Prostate gland (tissue), 2 donors: Measurements from ENCODE around the gene CGN.

Source experiments
- POLR2A ChIP-seq: fragments of 450-650 bp; IDR thresholded peaks from one replicate; pipeline ENCODE4 v1.6.1; 2016; ENCODE audit warnings: antibody characterized with exemption, mild to moderate bottlenecking
- POLR2AphosphoS5 ChIP-seq: sonication (generic); formaldehyde crosslinking; IDR thresholded peaks from one replicate; pipeline ENCODE4 v1.6.1; 2017; ENCODE audit warnings: antibody characterized with exemption
- TF ChIP-seq, protein P1 (sequence below), 4 experiments: fragments of 200-600 bp in 2 of 4; fragments of 450-650 bp in 2 of 4; sonication (generic) in 2 of 4; IDR thresholded peaks; 1 replicate in 3 of 4; 2 replicates in 1 of 4; pipeline ENCODE4 v1.5.1; 2016 to 2019; ENCODE audit warnings: antibody characterized with exemption in 4 of 4, mild to moderate bottlenecking in 2 of 4, moderate library complexity in 2 of 4

DNA sequence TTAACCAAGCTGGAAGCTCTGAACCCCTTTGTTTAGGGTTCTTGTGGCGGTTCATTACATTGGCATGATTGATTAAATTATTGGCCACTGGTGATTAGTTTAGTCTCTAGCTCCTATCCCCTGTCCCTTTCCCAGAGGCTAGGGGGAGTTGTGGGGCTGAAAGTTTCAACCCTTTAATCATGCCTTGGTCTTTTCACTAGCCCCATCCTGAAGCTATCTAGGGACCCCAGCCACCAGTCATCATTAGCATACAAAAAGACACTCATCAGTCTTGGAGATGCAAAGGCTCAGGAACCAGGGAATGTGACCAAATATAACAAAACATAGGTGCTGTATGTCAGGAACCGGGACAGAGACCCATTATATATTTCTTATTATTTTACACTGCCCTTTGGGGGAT lies 66.0 kb downstream of the CGN start:
- no peak for TF ChIP-seq POLR2A
- TF ChIP-seq, protein P1, sequence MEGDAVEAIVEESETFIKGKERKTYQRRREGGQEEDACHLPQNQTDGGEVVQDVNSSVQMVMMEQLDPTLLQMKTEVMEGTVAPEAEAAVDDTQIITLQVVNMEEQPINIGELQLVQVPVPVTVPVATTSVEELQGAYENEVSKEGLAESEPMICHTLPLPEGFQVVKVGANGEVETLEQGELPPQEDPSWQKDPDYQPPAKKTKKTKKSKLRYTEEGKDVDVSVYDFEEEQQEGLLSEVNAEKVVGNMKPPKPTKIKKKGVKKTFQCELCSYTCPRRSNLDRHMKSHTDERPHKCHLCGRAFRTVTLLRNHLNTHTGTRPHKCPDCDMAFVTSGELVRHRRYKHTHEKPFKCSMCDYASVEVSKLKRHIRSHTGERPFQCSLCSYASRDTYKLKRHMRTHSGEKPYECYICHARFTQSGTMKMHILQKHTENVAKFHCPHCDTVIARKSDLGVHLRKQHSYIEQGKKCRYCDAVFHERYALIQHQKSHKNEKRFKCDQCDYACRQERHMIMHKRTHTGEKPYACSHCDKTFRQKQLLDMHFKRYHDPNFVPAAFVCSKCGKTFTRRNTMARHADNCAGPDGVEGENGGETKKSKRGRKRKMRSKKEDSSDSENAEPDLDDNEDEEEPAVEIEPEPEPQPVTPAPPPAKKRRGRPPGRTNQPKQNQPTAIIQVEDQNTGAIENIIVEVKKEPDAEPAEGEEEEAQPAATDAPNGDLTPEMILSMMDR (IDR thresholded peaks at IDR 0.05) = no peak
- TF ChIP-seq POLR2AphosphoS5 = no peak
